Erythroblast (primary cell): Measurements from ENCODE around the gene S100PBP.

ENCODE experiments used
- GATA1 ChIP-seq: IDR thresholded peaks from 2 replicates; pipeline ENCODE4 v1.6.1; 2011; ENCODE audit warnings: low read depth, mild to moderate bottlenecking, control low read depth, low read length, moderate library complexity
- POLR2A ChIP-seq: IDR thresholded peaks from 2 replicates; pipeline ENCODE4 v1.6.1; 2011; ENCODE audit warnings: mild to moderate bottlenecking, low read length

- TF ChIP-seq POLR2A (no peak), GATA1 (no peak)
Observed at GRCh38 chr1:32876341-32877210, 59.1 kb downstream of the S100PBP start.
